H7 (cell line): Measurements from ENCODE around the gene PKN2. TPM values are rescaled to one million over a fixed set of nuclear protein-coding genes. Genes with fewer than 3 reads are reported as not detected.

Source experiments
- DNase-seq: peaks from one replicate; pipeline ENCODE4 v3.0.0; 2012
- H3K27me3 ChIP-seq: 2 replicates; pipeline ENCODE4 v1.6.0; 2011; ENCODE audit warnings: mild to moderate bottlenecking, low read length; ENCODE audit not compliant: control insufficient read depth, insufficient read depth
- H3K36me3 ChIP-seq: replicated peaks from 2 replicates; pipeline ENCODE4 v1.5.1; 2011; ENCODE audit warnings: low read length; ENCODE audit not compliant: control insufficient read depth, insufficient read depth
- H3K4me3 ChIP-seq: 2 replicates; pipeline ENCODE4 v1.5.1; 2011; ENCODE audit warnings: low read depth, mild to moderate bottlenecking, control low read depth, low read length, moderate library complexity; ENCODE audit not compliant: insufficient read depth
- total RNA-seq: library from RNA; depleted of rRNA; stranded (reverse); fragments of >200 nt; shearing (Covaris generic); gene quantifications from 2 replicates; pipeline ENCODE4 v1.2.3, GENCODE V29; 2014

Gene PKN2
- total RNA-seq, 1 experiment from 2014 or later = 22.8 TPM

DNA sequence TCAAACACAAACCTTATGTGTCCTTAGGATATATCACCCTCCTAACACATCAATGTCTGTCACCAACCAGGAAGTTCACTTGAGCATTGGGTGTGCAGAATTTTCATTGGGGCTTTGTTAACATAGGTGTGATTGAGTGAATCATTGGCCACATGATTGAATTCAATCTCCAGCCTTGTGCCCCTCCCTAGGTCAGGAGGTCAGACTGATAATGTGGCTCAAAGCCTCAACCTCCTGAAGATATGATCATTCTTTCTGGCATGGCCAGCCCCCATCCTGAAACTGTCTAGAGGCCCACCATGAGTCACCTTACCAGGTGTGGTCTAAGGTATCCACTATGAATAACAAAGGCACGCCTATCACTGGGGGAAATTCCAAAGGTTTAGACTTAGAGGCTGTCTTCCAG is 90.1 kb downstream of the PKN2 start:
- H3K4me3 ChIP-seq = no peak overlapping the region
- no peaks in the 10 kb centered on the region for H3K27me3 ChIP-seq
- DNase-seq = peak; percentile 43
- peaks cover 1% of the 10 kb centered on the region for H3K36me3 ChIP-seq

DNA sequence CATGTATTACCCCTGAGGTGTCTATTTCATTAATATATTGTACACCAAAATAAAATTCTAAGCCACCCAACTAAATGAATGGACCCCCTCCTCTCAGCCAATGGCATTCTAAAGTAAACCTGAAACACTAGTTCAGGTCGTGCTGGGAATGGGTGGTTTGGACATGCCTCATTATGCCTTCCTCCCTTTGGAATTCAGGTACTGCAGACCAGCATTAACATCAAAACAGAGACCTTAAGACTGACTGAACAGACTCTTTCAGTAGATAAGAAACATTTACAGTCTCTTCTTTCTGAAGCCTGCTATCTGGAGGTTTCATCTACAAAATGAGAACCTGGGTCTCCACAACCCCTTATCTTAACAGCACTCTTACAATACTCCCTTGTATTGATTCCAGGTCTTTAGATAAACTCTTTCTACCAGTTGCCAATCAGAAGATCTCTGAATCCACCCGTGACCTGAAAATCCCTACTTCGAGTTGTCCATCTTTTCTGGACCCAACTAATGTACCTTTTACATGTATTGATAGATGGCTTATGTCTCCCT is 93.6 kb downstream of the PKN2 start:
- no peaks in the 10 kb centered on the region; the same call in 1 of the 2 replicates for H3K36me3 ChIP-seq
- H3K27me3 ChIP-seq = no peaks in the 10 kb centered on the region
- no peak overlapping the region for H3K4me3 ChIP-seq
- DNase-seq = peak; percentile 4

DNA sequence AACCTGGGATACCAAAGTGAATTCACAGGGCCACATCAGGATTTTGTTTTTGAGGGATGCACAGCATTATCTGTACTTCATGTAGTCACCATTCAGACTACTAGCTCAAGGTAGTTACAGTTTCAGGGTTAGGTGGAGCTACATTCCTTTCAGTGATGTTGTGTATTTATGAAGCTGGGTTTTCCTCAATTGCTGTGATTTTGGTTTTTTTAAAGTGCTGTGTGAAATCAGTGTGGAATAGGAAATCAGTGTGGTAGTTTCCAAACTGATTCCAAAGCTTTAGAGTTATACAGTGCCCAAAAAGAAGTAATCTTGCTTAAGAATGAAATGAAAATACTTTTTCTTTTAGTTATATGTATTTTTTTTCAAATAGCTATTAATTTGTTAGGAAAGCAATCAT is 95.8 kb downstream of the PKN2 start:
- Histone ChIP-seq H3K36me3 (no peaks in the 10 kb centered on the region; the same call in 1 of the 2 replicates), H3K27me3 (no peaks in the 10 kb centered on the region), H3K4me3 (no peak overlapping the region)
- DNase-seq = no peak

DNA sequence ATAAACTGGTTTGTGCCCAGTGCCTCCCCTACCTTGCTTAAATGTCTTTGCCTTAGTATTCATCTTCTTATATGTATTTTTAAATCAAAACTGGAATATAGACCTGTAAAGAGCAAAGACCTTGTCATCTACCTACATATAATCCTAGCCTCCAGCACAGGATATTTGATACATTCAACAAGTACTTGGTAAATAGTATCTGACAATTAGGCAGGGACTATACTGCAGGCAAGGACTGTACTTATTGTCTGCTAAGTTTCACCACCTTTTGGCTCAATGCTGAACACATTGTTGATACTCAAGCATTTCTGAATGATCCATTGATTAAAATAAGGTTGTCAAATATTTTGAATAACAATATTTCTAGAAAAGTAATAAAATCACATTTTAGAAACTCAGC is 96.4 kb downstream of the PKN2 start:
- Histone ChIP-seq H3K27me3 (no peaks in the 10 kb centered on the region), H3K4me3 (no peak overlapping the region), H3K36me3 (no peaks in the 10 kb centered on the region; the same call in 1 of the 2 replicates)
- DNase-seq = no peak

DNA sequence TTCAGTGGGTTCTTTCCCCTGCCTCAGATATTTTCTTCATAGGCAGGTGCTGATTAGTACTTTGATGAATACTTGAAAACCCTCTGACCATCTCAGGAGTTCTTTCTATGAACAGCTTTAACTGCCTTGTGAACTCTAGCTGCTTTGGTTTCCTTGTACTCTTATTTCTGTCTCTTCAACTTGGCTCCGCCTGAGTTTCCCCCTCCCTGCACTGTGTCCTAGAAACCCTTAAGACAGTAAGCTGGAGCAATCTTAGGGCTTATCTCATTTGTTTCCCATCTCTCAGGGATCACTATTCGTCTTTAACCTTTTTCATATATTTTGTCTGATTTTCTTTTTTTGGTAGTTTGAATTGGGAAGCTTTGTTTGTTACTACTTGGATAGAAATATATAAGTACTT is 99.1 kb downstream of the PKN2 start:
- no peak for DNase-seq
- Histone ChIP-seq H3K27me3 (no peaks in the 10 kb centered on the region), H3K36me3 (no peaks in the 10 kb centered on the region; the same call in none of the 2 replicates)

DNA sequence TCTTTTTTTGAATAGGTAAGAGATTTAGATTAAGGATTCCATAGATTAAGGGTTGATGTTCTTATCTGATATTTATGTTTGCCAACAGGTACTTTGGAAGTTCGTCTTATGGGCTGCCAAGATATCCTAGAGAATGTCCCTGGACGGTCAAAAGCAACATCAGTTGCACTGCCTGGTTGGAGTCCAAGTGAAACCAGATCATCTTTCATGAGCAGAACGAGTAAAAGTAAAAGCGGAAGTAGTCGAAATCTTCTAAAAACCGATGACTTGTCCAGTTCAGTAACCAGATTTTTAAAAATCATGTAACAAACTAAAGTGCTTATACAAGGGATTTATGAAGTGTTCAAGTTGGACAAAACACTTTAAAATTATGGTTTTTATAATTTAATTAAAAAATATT is 100.5 kb downstream of the PKN2 start:
- Histone ChIP-seq H3K4me3 (no peak overlapping the region), H3K27me3 (no peaks in the 10 kb centered on the region), H3K36me3 (no peaks in the 10 kb centered on the region; the same call in none of the 2 replicates)
- DNase-seq = no peak

More for the DNA sequence above, 99.1 kb downstream of the PKN2 start:
- H3K4me3 ChIP-seq = no peak overlapping the region

DNA sequence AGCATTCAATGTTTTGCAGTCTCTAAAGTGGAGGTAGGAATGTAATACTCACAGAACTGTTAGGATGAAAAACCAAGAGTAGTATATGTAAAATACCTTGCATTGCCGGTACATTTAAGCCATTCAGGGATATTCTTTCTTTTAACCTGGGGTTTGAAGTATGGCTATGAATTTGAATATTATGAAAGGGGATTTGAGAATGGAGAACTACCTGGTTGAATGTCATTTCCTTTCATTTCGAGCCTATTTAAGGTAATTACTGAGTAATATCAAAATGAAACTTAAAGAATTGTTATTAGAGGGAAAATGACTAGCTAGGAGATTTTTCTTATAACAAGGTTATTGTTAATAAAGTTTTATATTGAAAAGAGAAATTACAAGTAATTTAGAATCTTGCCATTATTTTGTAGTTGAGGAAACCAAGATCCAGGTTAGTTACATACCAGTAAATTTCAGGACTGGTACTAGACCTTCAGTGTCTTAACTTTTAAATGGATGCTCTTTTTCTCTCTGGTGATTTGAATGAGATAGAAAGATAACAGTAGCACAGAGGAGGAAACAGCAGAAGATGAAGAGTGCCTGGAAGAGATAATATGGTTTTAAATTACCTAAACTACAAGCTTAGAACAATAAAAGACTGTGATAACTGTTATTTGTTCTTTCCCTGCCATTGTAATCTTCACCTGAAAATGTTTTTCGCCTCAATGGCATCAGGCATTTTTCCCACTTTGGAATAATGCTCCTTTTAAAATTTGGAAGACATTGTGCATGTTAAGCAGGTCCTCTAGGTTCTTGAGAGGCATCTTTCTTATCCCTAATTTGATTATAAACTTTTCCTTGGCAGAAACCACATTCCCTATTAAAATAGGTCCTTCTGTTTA is 103.2 kb downstream of the PKN2 start:
- no peak for DNase-seq
- no peaks in the 10 kb centered on the region; the same call in none of the 2 replicates for H3K36me3 ChIP-seq
- H3K4me3 ChIP-seq = no peak overlapping the region
- H3K27me3 ChIP-seq = no peaks in the 10 kb centered on the region

DNA sequence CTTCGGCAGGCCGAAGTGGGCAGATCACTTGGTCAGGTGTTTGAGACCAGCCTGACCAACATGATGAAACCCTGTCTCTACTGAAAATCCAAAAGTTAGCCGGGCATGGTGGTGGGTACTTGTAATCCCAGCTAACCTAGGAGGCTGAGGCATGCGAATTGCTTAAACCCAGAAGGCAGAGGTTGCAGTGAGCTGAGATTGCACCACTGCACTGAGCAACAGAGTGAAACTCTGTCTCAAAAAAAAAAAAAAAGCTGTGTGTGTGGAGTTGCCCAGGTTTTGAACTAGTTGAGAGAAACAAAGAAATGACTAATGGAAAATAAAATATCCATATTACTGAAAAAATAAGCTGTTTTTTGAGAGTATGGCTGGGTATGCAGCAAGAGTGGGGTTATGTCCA is 107.1 kb downstream of the PKN2 start:
- no peak overlapping the region for H3K4me3 ChIP-seq
- H3K27me3 ChIP-seq = no peaks in the 10 kb centered on the region
- no peaks in the 10 kb centered on the region; the same call in none of the 2 replicates for H3K36me3 ChIP-seq
- DNase-seq = no peak

DNA sequence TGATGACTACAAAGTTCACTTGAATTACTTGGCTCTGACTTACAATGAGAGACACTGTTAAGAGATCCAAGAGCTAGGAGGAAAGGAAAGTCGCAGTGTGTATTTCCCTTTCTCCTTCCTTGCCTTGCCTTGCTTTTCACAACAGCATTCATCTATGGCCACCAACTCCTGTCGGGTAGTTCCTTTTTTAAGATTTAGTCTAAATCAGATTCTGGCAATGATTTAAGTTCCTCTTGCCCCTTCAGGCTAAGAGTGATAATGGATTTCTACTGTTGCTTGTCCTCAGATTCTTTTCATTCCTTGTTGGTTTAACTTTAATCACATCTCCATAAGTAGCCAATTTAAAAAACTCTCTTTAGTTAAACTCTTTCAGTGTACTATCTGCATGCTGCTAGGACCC is 115.4 kb downstream of the PKN2 start:
- H3K27me3 ChIP-seq = no peaks in the 10 kb centered on the region
- no peak for DNase-seq
- no peaks in the 10 kb centered on the region; the same call in 1 of the 2 replicates for H3K36me3 ChIP-seq

DNA sequence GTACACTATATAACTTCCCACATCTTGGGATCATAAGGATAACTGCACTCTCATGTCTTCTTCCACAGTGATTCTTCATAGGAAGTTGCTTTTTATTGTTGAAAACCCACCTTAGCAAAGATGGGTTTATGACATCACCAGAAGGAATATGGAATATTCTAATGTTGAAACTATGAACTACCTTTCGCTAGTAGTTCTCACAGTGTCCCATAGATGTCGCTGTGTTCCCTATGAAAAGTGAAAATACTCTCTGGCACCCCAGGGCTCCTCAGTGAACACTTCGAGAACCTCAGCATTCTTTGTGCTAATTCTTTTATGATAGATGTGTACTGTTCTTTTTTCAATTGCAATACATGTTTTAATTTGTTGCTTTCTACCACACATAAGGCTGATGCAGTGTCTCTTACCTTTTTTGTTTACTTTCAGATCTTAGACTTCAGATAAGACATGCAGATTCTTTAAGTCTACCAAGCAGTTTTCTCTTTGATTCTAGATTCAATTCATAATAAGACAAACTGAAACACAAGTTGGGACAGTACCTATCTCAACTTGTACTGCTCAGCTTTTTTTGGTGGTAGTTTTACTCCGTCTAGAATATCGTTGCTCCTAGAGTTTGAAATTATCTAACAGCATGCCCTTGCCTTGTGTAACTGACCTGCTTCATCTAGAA is 116.4 kb downstream of the PKN2 start:
- peak; percentile 14 for DNase-seq
- Histone ChIP-seq H3K36me3 (peaks cover 2% of the 10 kb centered on the region; the same call in 1 of the 2 replicates), H3K4me3 (no peak overlapping the region), H3K27me3 (no peaks in the 10 kb centered on the region)

More for the DNA sequence above, 115.4 kb downstream of the PKN2 start:
- no peak overlapping the region for H3K4me3 ChIP-seq

DNA sequence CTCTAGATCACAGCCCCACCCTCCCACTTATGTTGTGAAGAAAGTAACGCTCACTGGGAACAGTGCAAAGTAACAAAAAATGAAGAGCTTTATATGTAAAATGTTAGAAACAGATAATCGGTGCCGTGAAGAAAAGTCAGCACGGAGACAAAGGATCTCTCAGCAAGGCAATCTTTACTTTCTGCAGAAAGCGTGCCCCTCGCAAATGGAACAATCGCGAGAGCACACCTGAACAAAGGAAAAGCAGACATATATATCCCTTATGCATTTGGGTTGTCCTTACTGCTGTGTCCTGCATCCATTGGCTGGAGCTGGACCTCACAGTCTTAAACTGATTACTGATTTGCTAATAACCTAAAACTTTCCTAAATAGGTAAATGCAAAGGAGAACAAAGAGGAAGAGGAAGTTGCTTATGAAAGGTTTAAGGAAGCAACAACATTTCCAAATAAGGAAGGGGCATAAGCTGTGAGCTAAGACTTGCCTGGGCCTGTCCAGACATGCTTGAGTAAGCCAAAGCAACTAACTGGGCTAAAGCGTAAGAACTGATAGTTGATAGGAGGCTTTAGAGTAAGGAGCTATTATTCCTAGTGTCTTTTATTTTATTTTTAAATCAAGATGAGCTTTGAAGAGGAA is 117.6 kb downstream of the PKN2 start:
- Histone ChIP-seq H3K36me3 (peaks cover 5% of the 10 kb centered on the region), H3K4me3 (no peak overlapping the region), H3K27me3 (no peaks in the 10 kb centered on the region)
- no peak for DNase-seq

DNA sequence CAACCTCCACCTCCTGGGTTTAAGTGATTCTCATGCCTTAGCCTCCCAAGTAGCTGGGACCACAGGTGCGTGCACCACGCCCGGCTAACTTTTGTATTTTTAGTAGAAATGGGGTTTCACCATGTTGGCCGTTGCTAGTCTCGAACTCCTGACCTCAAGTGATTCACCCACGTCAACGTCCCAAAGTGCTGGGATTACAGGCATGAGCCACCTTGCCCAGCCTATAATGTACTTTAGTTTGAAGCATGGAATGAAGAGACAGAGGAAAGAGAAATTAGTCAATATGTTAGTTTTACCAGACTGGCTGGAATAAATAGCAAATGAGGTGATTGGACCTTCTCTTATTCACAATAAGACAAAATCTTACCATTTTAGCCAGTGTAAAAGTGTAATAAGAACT is 118.3 kb downstream of the PKN2 start:
- no peaks in the 10 kb centered on the region for H3K27me3 ChIP-seq
- H3K4me3 ChIP-seq = no peak overlapping the region
- peaks cover 7% of the 10 kb centered on the region for H3K36me3 ChIP-seq
- no peak for DNase-seq

DNA sequence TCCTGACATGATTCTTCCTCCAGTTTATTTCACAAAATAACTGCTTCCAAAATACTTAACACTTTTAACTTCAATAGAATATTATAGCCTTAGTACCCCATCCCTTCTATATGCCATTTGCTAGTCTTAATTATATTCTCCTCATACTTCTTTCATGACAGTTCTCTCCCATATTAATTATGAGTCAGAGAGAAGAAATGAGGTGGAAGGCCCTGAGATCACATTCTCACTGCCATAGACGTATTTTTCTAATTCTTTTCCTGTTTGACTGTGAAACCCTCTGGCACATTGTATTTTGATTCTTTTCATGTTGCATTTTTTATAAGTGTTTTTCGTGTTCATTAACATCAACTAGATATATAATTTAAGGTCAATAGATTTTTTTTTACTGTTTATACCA is 118.9 kb downstream of the PKN2 start:
- no peaks in the 10 kb centered on the region for H3K27me3 ChIP-seq
- DNase-seq = no peak
- H3K4me3 ChIP-seq = no peak overlapping the region
- H3K36me3 ChIP-seq = peaks cover 7% of the 10 kb centered on the region

DNA sequence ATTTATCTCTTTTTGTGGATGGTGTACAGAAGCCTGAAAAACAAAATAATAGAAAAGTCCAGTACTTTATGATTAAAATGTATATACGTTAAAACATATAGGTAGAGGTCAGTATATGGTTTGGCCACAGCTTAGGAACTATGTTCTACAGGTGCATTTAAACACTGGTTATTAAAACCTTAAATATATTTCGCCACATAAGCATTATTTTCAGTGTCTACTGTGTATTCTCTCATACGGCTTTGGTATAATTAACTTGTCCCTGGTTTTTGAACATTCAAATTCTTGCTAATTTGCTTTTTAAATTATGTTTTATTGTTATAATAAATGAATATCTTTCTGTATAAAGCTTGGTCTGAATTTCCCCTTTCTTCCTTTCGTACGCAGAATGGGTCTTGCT is 119.4 kb downstream of the PKN2 start:
- H3K27me3 ChIP-seq = no peaks in the 10 kb centered on the region
- no peak for DNase-seq
- peaks cover 7% of the 10 kb centered on the region for H3K36me3 ChIP-seq
- no peak overlapping the region for H3K4me3 ChIP-seq
